HG02973 (cell line): Measurements from ENCODE around the gene FANK1.

Experiments used
- ATAC-seq: cut with Tn5 transposase; IDR thresholded peaks from one replicate; pipeline ENCODE4 v1.9.1; 2021; ENCODE audit warnings: moderate library complexity; ENCODE audit not compliant: unreplicated experiment

The FANK1 gene

DNA sequence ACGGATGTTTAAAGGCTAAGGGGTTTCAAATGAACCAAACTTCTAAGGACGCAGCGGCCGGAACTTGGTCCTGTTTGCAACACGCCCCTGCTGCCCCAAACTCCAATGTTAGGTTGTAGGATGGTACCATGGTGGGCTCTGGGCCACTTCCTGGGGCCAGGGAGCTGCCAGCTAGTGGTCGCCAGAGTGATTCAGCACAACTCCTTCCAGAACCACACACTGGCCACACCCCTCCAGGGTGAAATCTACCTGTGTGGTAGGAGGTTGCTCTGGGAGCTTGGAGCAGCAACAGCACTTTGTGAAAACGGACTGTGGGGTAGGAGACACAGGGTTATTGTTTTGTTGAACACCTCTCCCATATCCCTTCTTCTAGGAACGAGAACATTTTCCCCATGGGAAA lies 161.1 kb downstream of the FANK1 start:
- ATAC-seq, result no peak

DNA sequence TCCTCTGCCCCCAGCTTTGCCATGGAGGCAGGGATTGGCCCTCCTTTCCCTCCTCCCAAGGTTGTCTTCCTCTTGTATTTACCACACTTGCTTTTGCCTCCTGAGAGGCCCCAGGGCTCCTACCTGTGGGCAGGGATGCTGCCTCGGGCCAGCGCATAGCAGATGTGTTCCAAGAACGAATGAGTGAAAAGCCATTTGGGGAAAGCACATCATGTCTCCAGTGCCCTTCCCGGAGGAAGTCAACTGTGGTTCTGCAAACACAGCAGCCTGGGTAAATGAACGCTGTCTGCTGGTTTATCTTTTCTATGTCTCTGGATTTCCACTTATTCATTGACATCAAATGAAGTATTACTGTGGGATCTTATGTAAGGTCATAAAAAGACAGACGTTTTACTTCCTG lies 161.7 kb downstream of the FANK1 start:
- no peak for ATAC-seq

DNA sequence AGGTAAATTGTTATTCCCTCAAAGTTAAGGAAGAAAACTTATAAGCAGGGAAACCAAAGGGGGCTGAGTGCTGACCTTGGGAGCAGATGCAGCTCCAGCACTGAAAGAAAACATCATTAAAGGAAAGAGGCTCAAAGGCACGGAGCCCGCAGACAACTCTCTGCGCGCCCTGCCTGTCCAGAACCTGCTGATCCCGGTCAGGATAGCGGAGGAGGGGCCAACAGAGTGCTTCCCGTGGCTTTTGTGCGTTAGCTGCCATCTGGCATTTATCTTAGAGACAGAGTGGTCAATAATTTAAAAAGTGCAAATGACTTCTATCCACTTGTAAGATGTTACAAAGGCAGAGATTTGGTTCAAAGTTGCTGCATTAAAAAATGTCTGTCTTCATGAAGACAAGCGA lies 162.1 kb downstream of the FANK1 start:
- no peak for ATAC-seq
